ENCODE results near the gene PPP2R2D.

DNA sequence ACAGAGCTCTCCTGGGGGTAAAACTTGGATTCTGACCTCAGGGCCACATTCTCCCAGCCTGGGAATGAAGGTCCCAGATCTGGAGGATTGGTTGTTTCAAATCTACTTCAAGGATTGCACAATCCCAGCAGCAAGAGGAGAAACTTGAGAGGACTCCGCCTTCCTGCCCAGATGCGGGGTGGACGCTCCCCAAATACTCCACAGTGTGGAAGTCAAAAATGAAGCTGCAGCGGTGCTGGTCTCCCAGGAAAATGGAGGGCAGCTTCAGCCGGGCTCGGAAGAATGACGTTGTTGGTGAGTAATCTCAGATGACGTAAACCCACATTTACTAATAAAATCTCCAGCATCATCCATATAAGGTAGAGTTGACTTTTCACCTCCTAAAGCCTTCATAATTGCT lies 31.5 kb upstream of the PPP2R2D start:
- TF ChIP-seq CTCF (IDR thresholded peaks at IDR 0.05) (no peak), POLR2AphosphoS5 (IDR thresholded peaks at IDR 0.05) (no peak)

All from stomach (tissue), 4 donors.